Measurements from ENCODE around the gene ATP8B3. TPM values are rescaled to one million over a fixed set of nuclear protein-coding genes. Genes with fewer than 3 reads are reported as not detected.

ATP8B3 gene
- total RNA-seq, 6 experiments from 2014 or later = 4.9 to 8.8 (median 7.6) TPM

GRCh38 chr19:1787116-1787515 is 25.0 kb downstream of the ATP8B3 start:
- Mint-ChIP-seq H3K4me1 (ENCODE audit: low read depth) (no peaks in the 10 kb centered on the region), H3K27ac (no peak overlapping the region), H3K36me3 (ENCODE audit: low read depth) (no peaks in the 10 kb centered on the region), H3K4me3 (no peak overlapping the region), H3K27me3 (ENCODE audit: insufficient read depth) (peaks cover 7% of the 10 kb centered on the region), H3K9me3 (peaks cover 6% of the 10 kb centered on the region)
- DNase-seq = no peak
- TF ChIP-seq CTCF (IDR thresholded peaks at IDR 0.05) = no peak

- TF ChIP-seq CTCF (IDR thresholded peaks at IDR 0.05) = no peak
- Mint-ChIP-seq H3K27ac (no peak overlapping the region), H3K9me3 (peaks cover 11% of the 10 kb centered on the region), H3K4me3 (no peak overlapping the region), H3K27me3 (ENCODE audit: insufficient read depth) (peaks cover 7% of the 10 kb centered on the region), H3K4me1 (ENCODE audit: low read depth) (no peaks in the 10 kb centered on the region), H3K36me3 (ENCODE audit: low read depth) (no peaks in the 10 kb centered on the region)
- DNase-seq = no peak
These were observed 25.4 kb downstream of the ATP8B3 start for GRCh38 chr19:1786668-1787067.

- Mint-ChIP-seq H3K36me3 (ENCODE audit: low read depth) (0 out of 2 replicates have a peak, but pooled peaks cover 4% of the 10 kb centered on the region), H3K4me3 (no peak overlapping the region), H3K9me3 (peaks cover 20% of the 10 kb centered on the region), H3K27me3 (ENCODE audit: insufficient read depth) (peaks cover 10% of the 10 kb centered on the region), H3K27ac (no peak overlapping the region), H3K4me1 (ENCODE audit: low read depth) (no peaks in the 10 kb centered on the region)
- TF ChIP-seq CTCF (IDR thresholded peaks at IDR 0.05) = no peak
- no peak for DNase-seq
These were observed 26.8 kb downstream of the ATP8B3 start for GRCh38 chr19:1785310-1785709.

GRCh38 chr19:1783874-1784273 is 28.2 kb downstream of the ATP8B3 start:
- Mint-ChIP-seq H3K9me3 (peaks cover 20% of the 10 kb centered on the region), H3K27ac (no peak overlapping the region), H3K27me3 (ENCODE audit: insufficient read depth) (peaks cover 16% of the 10 kb centered on the region), H3K4me1 (ENCODE audit: low read depth) (peaks cover 8% of the 10 kb centered on the region), H3K4me3 (no peak overlapping the region), H3K36me3 (ENCODE audit: low read depth) (0 out of 2 replicates have a peak, but pooled peaks cover 4% of the 10 kb centered on the region)
- TF ChIP-seq CTCF (IDR thresholded peaks at IDR 0.05) = no peak
- DNase-seq = no peak

GRCh38 chr19:1783354-1783753 is 28.7 kb downstream of the ATP8B3 start:
- 0 out of 2 replicates have a peak, but pooled peaks cover 4% of the 10 kb centered on the region for H3K36me3 Mint-ChIP-seq (ENCODE audit: low read depth)
- no peak overlapping the region for H3K27ac Mint-ChIP-seq
- H3K4me1 Mint-ChIP-seq (ENCODE audit: low read depth) = peaks cover 8% of the 10 kb centered on the region
- no peak for TF ChIP-seq CTCF (IDR thresholded peaks at IDR 0.05)
- DNase-seq = no peak
- peaks cover 18% of the 10 kb centered on the region for H3K27me3 Mint-ChIP-seq (ENCODE audit: insufficient read depth)
- H3K4me3 Mint-ChIP-seq = no peak overlapping the region
- peaks cover 20% of the 10 kb centered on the region for H3K9me3 Mint-ChIP-seq

GRCh38 chr19:1782521-1782920 is 29.6 kb downstream of the ATP8B3 start:
- peaks cover 8% of the 10 kb centered on the region for H3K4me1 Mint-ChIP-seq (ENCODE audit: low read depth)
- no peak overlapping the region for H3K4me3 Mint-ChIP-seq
- peaks cover 20% of the 10 kb centered on the region for H3K9me3 Mint-ChIP-seq
- peaks cover 19% of the 10 kb centered on the region for H3K27me3 Mint-ChIP-seq (ENCODE audit: insufficient read depth)
- DNase-seq = no peak
- no peak for TF ChIP-seq CTCF (IDR thresholded peaks at IDR 0.05)
- 0 out of 2 replicates have a peak, but pooled peaks cover 4% of the 10 kb centered on the region for H3K36me3 Mint-ChIP-seq (ENCODE audit: low read depth)
- H3K27ac Mint-ChIP-seq = no peak overlapping the region

All from HFFc6 (cell line).